Calu3 (cell line): ENCODE results near the gene TNFRSF18. TPM values are rescaled to one million over a fixed set of nuclear protein-coding genes. Genes with fewer than 3 reads are reported as not detected.

ENCODE experiments used
- BruUV-seq: library from RNA; stranded (reverse); fragments of 400-500 nt; replicated peaks from 2 replicates; lab custom pipeline; 2021; lab: Mats Ljungman, UMichigan
- CTCF ChIA-PET: fragments of 300-600 bp; sonication (Branson Sonifier 250); formaldehyde crosslinking; loops from one replicate; lab custom pipeline; 2022; ENCODE audit warnings: antibody characterized with exemption; lab: Charles Lee
- DNase-seq: peaks from one replicate; pipeline ENCODE4 v3.0.0; 2022
- H3K27ac Mint-ChIP-seq: one replicate; pipeline ENCODE4 v1.8.0; 2022; ENCODE audit warnings: mixed read lengths; ENCODE audit not compliant: unreplicated experiment
- H3K27me3 Mint-ChIP-seq: one replicate; pipeline ENCODE4 v1.8.0; 2022; ENCODE audit warnings: mixed read lengths; ENCODE audit not compliant: unreplicated experiment
- H3K36me3 Mint-ChIP-seq: one replicate; pipeline ENCODE4 v1.8.0; 2022; ENCODE audit warnings: mild to moderate bottlenecking, moderate library complexity, mixed read lengths; ENCODE audit not compliant: insufficient read depth, unreplicated experiment
- H3K4me1 Mint-ChIP-seq: one replicate; pipeline ENCODE4 v1.8.0; 2022; ENCODE audit warnings: mild to moderate bottlenecking, low read depth, mixed read lengths; ENCODE audit not compliant: unreplicated experiment
- H3K4me3 Mint-ChIP-seq: one replicate; pipeline ENCODE4 v1.8.0; 2022; ENCODE audit warnings: mild to moderate bottlenecking, low read depth, moderate library complexity, mixed read lengths; ENCODE audit not compliant: unreplicated experiment
- H3K9me3 Mint-ChIP-seq: one replicate; pipeline ENCODE4 v1.8.0; 2022; ENCODE audit warnings: low read depth, mixed read lengths; ENCODE audit not compliant: unreplicated experiment
- CTCF ChIP-seq: fragments of 200-600 bp; IDR thresholded peaks from one replicate; pipeline ENCODE4 v1.8.0; 2022; ENCODE audit warnings: antibody characterized with exemption; ENCODE audit not compliant: unreplicated experiment
- intact Hi-C: fragments of 100-400 bp; cut with micrococcal nuclease; formaldehyde crosslinking; loops from one replicate; pipeline ENCODE4 v1.10.0; 2022; ENCODE audit not compliant: unreplicated experiment
- total RNA-seq: library from RNA; stranded (reverse); gene quantifications from 2 replicates; pipeline ENCODE4 v1.2.3, GENCODE V29; 2022

The TNFRSF18 gene
- total RNA-seq, 1 experiment from 2014 or later: not detected

GRCh38 chr1:1175221-1176062 lies 30.9 kb downstream of the TNFRSF18 start:
- no peaks in the 10 kb centered on the region for H3K9me3 Mint-ChIP-seq
- H3K4me1 Mint-ChIP-seq: peaks cover 8% of the 10 kb centered on the region
- H3K27ac Mint-ChIP-seq: no peak overlapping the region
- peaks cover 31% of the 10 kb centered on the region for H3K36me3 Mint-ChIP-seq
- intact Hi-C loops: no loop called here
- H3K27me3 Mint-ChIP-seq: no peaks in the 10 kb centered on the region
- DNase-seq: no peak
- CTCF ChIA-PET: no interaction called here
- BruUV-seq: no TSS peak
- H3K4me3 Mint-ChIP-seq: no peak overlapping the region
- TF ChIP-seq CTCF: no peak

DNA sequence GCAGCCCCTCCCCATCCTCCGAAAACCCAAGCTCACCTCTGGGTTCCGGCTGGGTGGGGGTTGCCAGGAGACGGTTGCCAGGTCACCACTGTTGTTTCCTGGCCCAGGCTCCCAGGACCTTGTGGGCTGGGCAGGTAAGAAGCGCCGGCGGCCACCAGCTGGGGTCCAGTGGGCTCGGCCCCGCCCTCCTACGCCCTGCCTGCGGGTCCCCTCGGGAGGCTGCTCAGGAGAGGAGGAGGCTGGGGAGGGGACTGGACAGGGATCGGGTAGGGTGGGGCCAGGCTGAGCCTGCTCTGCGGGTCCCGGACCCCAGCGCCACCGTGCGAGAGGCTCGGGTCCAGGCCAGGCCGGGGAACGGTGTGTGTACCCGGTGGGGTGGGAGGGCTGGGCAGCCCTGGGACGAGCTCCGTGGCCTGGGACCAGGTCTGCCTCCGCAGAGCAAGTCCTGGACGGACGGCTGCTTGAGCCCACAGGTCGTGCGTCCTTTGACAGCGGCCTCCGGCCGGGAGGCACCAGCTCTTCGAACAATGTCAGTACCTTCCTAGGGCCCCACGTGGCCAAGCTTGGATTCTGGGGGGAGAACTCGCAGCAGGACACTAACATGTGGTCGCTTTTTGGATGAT lies 32.5 kb downstream of the TNFRSF18 start, which contains the start of gene TTLL10:
TSS of gene TTLL10 (plus strand) at position 88 of the 623 bp plus-strand sequence. CDS start 5,336 bp downstream, outside the sequence.
- H3K4me1 Mint-ChIP-seq: peaks cover 8% of the 10 kb centered on the region
- H3K9me3 Mint-ChIP-seq: no peaks in the 10 kb centered on the region
- H3K36me3 Mint-ChIP-seq: peaks cover 45% of the 10 kb centered on the region
- CTCF ChIA-PET: no interaction called here
- intact Hi-C loops: no loop called here
- TF ChIP-seq CTCF: no peak
- no peaks in the 10 kb centered on the region for H3K27me3 Mint-ChIP-seq
- BruUV-seq: no TSS peak
- DNase-seq: no peak
- H3K4me3 Mint-ChIP-seq: no peak within 1 kb of the TSS
- H3K27ac Mint-ChIP-seq: no peak within 1 kb of the TSS

GRCh38 chr1:1173061-1173792 lies 33.2 kb downstream of the TNFRSF18 start:
- peaks cover 46% of the 10 kb centered on the region for H3K36me3 Mint-ChIP-seq
- intact Hi-C loops: no loop called here
- CTCF ChIA-PET: no interaction called here
- no peak overlapping the region for H3K4me3 Mint-ChIP-seq
- BruUV-seq: no TSS peak
- H3K4me1 Mint-ChIP-seq: peaks cover 8% of the 10 kb centered on the region
- TF ChIP-seq CTCF: no peak
- H3K9me3 Mint-ChIP-seq: no peaks in the 10 kb centered on the region
- no peaks in the 10 kb centered on the region for H3K27me3 Mint-ChIP-seq
- H3K27ac Mint-ChIP-seq: no peak overlapping the region
- no peak for DNase-seq

DNA sequence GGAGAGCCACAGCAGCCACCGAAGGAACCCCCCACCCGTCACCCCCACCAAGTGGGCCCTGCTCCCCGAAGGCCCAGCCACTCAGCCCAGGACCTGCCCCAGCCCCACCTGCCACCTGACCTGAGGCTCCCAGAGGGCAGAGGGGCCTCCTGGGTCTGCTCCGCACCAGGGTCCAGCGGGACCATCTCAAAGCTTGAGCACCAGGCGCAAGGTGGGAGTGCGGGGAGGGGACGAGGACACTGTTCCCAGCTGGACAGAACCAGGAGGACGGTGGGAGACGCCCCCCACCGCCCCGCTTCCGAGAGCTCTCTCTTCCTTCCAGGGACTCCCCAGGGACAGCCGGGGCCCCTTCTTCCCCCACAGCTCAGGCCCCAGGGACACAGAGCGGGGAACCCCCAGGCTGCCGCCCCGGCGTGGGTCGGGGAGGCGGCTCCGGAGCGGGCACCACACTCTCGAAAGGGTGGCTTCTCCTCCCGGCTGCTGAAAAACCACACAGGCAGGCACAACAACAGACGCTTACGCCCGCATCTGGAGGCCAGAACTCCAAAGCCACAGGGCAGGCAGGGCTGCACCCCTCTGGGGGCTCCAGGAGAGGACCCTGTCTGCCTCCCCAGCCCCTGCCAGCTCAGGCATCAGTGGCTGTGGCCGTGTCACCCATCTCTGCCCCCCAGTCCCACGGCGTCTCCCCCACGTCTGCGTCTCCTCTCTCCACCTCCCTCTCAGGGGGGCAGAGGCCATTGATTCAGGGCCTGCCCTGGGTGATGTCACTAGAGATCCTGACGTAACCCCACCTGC lies 34.6 kb downstream of the TNFRSF18 start:
- Mint-ChIP-seq H3K36me3 (peaks cover 50% of the 10 kb centered on the region), H3K9me3 (no peaks in the 10 kb centered on the region), H3K4me1 (peaks cover 3% of the 10 kb centered on the region), H3K4me3 (no peak overlapping the region), H3K27ac (no peak overlapping the region), H3K27me3 (no peaks in the 10 kb centered on the region)
- BruUV-seq: no TSS peak
- no peak for TF ChIP-seq CTCF
- CTCF ChIA-PET: no interaction called here
- no peak for DNase-seq
- intact Hi-C loops: no loop called here
